HG03135 (cell line): ENCODE results near the gene METTL27.
"Not testable (repeated sequence)": the region's sequence is repeated elsewhere in the genome, so short reads cannot be mapped to it uniquely, and the experiment has no call there.

Experiments used
- ATAC-seq: cut with Tn5 transposase; IDR thresholded peaks from one replicate; pipeline ENCODE4 v1.9.1; 2021; ENCODE audit warnings: mild to moderate bottlenecking, moderate library complexity; ENCODE audit not compliant: unreplicated experiment

METTL27 gene

GRCh38 chr7:73839743-73840714, 2.3 kb downstream of the METTL27 start:
- no peak for ATAC-seq

- ATAC-seq, result no peak
Measured at GRCh38 chr7:73839290-73839689, 3.0 kb downstream of the METTL27 start.

GRCh38 chr7:73838642-73839041, 3.7 kb downstream of the METTL27 start:
- no peak for ATAC-seq

- ATAC-seq, result not testable (repeated sequence)
Measured at GRCh38 chr7:73837167-73837566, 5.1 kb downstream of the METTL27 start.

GRCh38 chr7:73834626-73835191, 7.6 kb downstream of the METTL27 start:
- no peak for ATAC-seq

- ATAC-seq, result no peak
Measured at GRCh38 chr7:73833251-73833919, 8.9 kb downstream of the METTL27 start.

GRCh38 chr7:73832806-73833205, 9.5 kb downstream of the METTL27 start:
- ATAC-seq, result no peak

- no peak for ATAC-seq
Measured at GRCh38 chr7:73831834-73832651, 10.3 kb downstream of the METTL27 start.

- no peak for ATAC-seq
Measured at GRCh38 chr7:73831584-73831833, 10.8 kb downstream of the METTL27 start.

- no peak for ATAC-seq
Measured at GRCh38 chr7:73830681-73831583, 11.4 kb downstream of the METTL27 start, which contains the start of gene CLDN4. Gene CLDN4 (plus strand): TSS chr7:73830996. CDS start chr7:73831202, 206 bp downstream.

GRCh38 chr7:73829921-73830680, 12.2 kb downstream of the METTL27 start:
- no peak for ATAC-seq

- ATAC-seq, result no peak
Measured at GRCh38 chr7:73829505-73829904, 12.8 kb downstream of the METTL27 start.

GRCh38 chr7:73828972-73829371, 13.3 kb downstream of the METTL27 start:
- ATAC-seq, result no peak

GRCh38 chr7:73828107-73828803, 14.1 kb downstream of the METTL27 start:
- no peak for ATAC-seq

GRCh38 chr7:73827567-73828106, 14.7 kb downstream of the METTL27 start:
- ATAC-seq, result no peak

- no peak for ATAC-seq
Measured at GRCh38 chr7:73824986-73825385, 17.3 kb downstream of the METTL27 start.

- no peak for ATAC-seq
Measured at GRCh38 chr7:73823873-73824592, 18.3 kb downstream of the METTL27 start.

GRCh38 chr7:73823257-73823656, 19.1 kb downstream of the METTL27 start:
- ATAC-seq, result no peak
